Measurements from ENCODE around the gene HNRNPDL. TPM values are rescaled to one million over a fixed set of nuclear protein-coding genes. Genes with fewer than 3 reads are reported as not detected.
"Not testable (repeated sequence)": the region's sequence is repeated elsewhere in the genome, so short reads cannot be mapped to it uniquely, and the experiment has no call there.

HNRNPDL gene
- polyA plus RNA-seq, 3 donors from 2014 or later = 176 to 312 (median 204) TPM

DNA sequence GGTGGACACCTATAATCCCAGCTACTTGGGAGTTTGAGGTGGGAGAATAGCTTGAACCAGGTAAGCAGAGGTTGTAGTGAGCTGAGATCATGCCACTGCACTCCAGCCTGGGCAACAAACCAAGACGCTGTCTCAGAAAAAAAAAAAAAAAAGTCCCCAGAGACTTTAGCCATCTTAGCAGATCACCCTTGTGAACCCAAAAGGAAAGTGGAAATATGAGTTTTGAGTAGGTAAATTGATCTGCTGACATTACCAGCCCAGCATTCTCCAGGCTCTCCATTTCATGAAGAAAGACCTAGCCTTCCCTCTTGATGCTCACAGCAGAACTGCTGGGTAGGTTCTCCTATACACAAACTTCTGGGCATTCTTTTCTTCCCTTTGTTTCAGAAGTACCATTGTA, 32.0 kb downstream of the HNRNPDL start:
- H3K36me3 Mint-ChIP-seq = no peaks in the 10 kb centered on the region
- DNase-seq = no peak
- H3K9me3 Mint-ChIP-seq = no peaks in the 10 kb centered on the region
- H3K4me3 Mint-ChIP-seq = no peak overlapping the region
- H3K27ac Mint-ChIP-seq = no peak overlapping the region
- H3K4me1 Mint-ChIP-seq = no peaks in the 10 kb centered on the region
- H3K27me3 Mint-ChIP-seq (ENCODE audit: low read depth in 3 of 3) = peaks cover 0 to 10% (median 9%) of the 10 kb centered on the region in 3 donors

DNA sequence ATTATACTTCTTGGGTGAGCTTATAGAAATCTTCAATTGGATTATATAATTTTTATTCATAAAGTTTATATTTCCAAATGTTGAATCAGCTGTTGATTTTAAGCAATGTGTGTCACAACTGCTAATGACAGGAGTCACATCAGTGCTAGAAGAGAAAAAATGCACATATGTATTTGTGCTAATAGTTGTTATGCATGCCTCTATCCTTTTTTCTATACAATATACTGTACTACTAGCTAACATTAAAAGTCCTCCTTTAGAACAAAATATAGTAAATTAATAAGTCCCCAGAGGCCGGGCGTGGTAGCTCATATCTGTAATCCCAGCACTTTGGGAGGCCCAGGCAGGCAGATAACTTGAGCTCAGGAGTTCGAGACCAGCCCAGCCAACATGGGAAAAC, 32.7 kb downstream of the HNRNPDL start:
- no peak for DNase-seq
- Mint-ChIP-seq H3K27me3 (ENCODE audit: low read depth in 3 of 3) (peaks cover 0 to 9% (median 8%) of the 10 kb centered on the region in 3 donors), H3K27ac (no peak overlapping the region), H3K9me3 (no peaks in the 10 kb centered on the region), H3K36me3 (no peaks in the 10 kb centered on the region), H3K4me1 (no peaks in the 10 kb centered on the region), H3K4me3 (no peak overlapping the region)

DNA sequence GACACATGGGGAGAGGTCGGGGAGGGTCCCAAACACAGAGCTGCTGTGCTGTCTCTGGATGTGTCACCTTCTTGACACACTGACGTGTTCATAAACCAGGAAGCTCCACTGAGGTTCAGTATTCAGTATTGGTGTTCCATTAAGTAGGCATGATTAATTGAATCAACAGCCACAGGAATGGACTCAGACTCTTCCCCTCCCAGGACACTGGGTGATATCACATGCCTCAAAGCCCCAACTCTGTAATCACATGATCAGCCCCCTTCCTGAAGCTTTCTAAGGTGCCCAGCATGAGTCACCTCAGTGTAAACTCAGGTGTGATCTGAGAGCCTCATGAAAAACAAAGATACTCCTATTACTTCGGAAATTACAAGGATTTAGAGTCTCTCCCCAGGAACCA, 35.4 kb downstream of the HNRNPDL start:
- Mint-ChIP-seq H3K27me3 (ENCODE audit: low read depth in 3 of 3) (peaks cover 0 to 8% (median 3%) of the 10 kb centered on the region in 3 donors), H3K36me3 (no peaks in the 10 kb centered on the region), H3K27ac (no peak overlapping the region), H3K9me3 (no peaks in the 10 kb centered on the region), H3K4me1 (no peaks in the 10 kb centered on the region), H3K4me3 (no peak overlapping the region)
- DNase-seq = no peak

GRCh38 chr4:82390061-82390460, 40.2 kb downstream of the HNRNPDL start:
- H3K27me3 Mint-ChIP-seq (ENCODE audit: low read depth in 3 of 3); H3K27ac Mint-ChIP-seq; DNase-seq; H3K4me1 Mint-ChIP-seq; H3K36me3 Mint-ChIP-seq; H3K9me3 Mint-ChIP-seq; H3K4me3 Mint-ChIP-seq: not testable (repeated sequence)

DNA sequence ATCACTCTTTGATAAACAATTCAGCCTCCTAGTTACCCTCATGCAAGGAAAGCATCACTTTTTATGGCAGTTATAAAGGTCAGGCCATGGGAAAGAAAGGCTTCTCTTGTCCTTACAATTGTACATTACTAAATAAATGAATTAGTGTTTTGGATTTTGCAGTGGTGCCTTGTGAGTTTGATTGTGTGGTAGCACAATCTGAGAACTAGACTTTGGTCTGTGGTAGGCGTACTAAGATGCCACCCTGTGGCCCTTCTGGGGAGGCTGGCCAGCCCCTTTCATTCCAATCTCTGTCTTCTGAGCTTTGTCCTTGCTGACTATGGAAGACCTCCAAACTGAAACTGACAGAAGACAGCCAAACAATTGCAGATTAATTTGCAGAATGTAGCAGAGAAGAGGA, 41.9 kb downstream of the HNRNPDL start:
- Mint-ChIP-seq H3K36me3 (no peaks in the 10 kb centered on the region), H3K27ac (no peak overlapping the region), H3K4me3 (no peak overlapping the region), H3K4me1 (no peaks in the 10 kb centered on the region), H3K9me3 (no peaks in the 10 kb centered on the region), H3K27me3 (ENCODE audit: low read depth in 3 of 3) (peaks cover 0 to 4% (median 0%) of the 10 kb centered on the region in 3 donors)
- DNase-seq = no peak

- not testable (repeated sequence) for H3K4me1 Mint-ChIP-seq; H3K27me3 Mint-ChIP-seq (ENCODE audit: low read depth in 3 of 3); H3K27ac Mint-ChIP-seq; H3K9me3 Mint-ChIP-seq; H3K36me3 Mint-ChIP-seq; DNase-seq; H3K4me3 Mint-ChIP-seq
Measured at GRCh38 chr4:82386312-82386711, 44.0 kb downstream of the HNRNPDL start.

- Mint-ChIP-seq H3K27ac (no peak overlapping the region), H3K4me3 (no peak overlapping the region), H3K4me1 (peaks cover 2 to 3% of the 10 kb centered on the region in 2 donors), H3K27me3 (ENCODE audit: low read depth in 3 of 3) (peaks cover 0 to 4% (median 0%) of the 10 kb centered on the region in 3 donors), H3K36me3 (peaks cover 0 to 4% (median 0%) of the 10 kb centered on the region in 3 donors), H3K9me3 (no peaks in the 10 kb centered on the region)
- DNase-seq = no peak
Measured at GRCh38 chr4:82382751-82383150, 47.5 kb downstream of the HNRNPDL start.

DNA sequence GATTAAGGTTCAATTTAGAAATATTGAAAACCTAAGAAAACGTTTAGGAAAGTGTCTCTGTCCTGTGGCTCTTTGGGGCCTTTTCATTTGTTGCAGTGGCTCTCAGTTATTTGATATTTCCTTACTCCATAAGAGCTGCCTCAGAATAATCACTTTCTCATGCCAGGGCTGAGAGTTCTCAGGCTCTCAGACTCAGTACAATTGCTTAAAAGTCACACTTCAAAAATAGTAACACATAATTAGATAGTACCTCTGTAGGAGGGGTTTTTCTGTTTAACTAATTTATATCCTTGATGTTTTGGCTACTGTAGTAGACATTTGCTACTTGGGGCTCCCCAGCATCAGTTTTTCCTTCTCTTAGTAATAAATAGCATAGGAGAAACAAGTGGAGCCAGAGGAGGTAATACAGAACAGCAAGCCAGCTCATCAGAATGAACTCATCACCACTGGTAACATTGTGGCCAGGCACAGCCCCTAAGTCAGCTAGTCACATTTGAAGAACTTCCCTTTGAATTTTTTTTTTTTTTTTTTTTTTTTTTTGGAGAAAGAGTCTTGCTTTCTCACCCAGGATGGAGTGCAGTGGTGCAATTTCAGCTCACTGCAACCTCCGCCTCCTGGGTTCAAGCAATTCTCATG, 48.5 kb downstream of the HNRNPDL start:
- Mint-ChIP-seq H3K36me3 (peaks cover 0 to 4% (median 0%) of the 10 kb centered on the region in 3 donors), H3K9me3 (no peaks in the 10 kb centered on the region), H3K4me3 (no peak overlapping the region), H3K27me3 (ENCODE audit: low read depth in 3 of 3) (peaks cover 0 to 4% (median 0%) of the 10 kb centered on the region in 3 donors), H3K4me1 (peaks cover 6% of the 10 kb centered on the region in 2 donors), H3K27ac (no peak overlapping the region)
- DNase-seq = no peak

DNA sequence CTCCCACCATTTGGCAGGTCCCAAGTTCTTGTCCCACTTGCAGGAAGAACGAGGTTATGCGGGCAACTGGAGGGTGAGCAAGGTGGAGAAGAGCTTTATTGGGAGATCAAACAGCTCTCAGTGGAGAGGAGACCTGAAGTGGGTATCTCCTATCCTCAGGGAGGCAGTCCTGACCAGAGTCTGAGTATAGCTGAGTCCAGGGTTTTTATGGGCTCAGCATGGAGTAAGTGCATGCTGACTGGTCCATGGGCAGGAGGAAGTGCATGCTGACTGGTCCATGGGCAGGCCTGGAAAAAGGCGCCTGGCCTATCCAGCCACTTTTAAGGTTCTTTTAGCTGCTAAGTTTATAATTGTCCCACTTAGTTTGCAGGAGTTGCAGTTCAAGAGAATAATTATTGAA, 49.0 kb downstream of the HNRNPDL start:
- H3K4me3 Mint-ChIP-seq = no peak overlapping the region
- no peak overlapping the region for H3K27ac Mint-ChIP-seq
- H3K9me3 Mint-ChIP-seq = no peaks in the 10 kb centered on the region
- peaks cover 0 to 4% (median 0%) of the 10 kb centered on the region in 3 donors for H3K36me3 Mint-ChIP-seq
- H3K27me3 Mint-ChIP-seq (ENCODE audit: low read depth in 3 of 3) = no peaks in the 10 kb centered on the region
- no peak for DNase-seq
- peaks cover 10 to 11% of the 10 kb centered on the region in 2 donors for H3K4me1 Mint-ChIP-seq

DNA sequence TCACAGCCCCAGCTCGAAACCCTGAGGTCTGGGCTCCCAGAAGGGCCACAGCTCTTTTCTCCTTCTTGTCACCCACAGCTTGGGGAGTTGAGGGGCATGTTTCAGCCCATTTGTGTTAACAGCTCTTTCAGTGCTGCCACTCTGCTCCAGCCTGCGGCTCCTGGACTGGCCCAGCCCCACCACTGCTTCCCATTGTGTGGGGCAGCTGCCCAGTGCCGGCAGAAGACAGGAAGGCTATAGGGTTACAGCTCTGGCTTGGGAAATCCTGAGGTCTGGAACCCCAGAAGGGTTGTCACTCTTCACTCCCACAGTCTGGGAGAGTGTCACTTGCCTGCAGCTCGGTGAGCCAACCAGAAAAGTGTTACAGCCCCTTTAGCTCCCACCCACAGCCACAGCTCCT, 49.4 kb downstream of the HNRNPDL start:
- H3K4me3 Mint-ChIP-seq = no peak overlapping the region
- no peaks in the 10 kb centered on the region for H3K27me3 Mint-ChIP-seq (ENCODE audit: low read depth in 3 of 3)
- no peak for DNase-seq
- H3K9me3 Mint-ChIP-seq = no peaks in the 10 kb centered on the region
- H3K27ac Mint-ChIP-seq = no peak overlapping the region
- H3K4me1 Mint-ChIP-seq = peaks cover 14 to 15% of the 10 kb centered on the region in 2 donors
- peaks cover 0 to 4% (median 0%) of the 10 kb centered on the region in 3 donors for H3K36me3 Mint-ChIP-seq

DNA sequence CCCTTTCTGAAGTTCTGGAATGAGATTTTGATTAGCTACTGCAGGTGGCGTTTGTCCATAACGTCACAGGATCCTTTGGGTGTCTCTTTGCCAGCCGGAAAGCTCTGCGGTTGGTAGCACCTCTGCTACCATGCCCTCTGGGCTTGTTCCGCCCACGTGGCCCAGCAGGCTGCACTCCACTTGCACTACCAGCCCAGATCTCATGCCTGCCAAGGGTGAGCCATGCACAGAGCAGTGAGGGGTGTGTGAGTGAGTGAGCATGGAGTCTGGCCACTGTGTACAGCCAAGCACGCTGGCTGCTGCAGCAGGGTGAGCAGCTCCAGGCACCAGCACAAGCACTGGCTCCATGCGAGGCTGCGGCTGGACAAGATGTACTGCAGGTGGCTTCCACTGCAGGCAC, 49.9 kb downstream of the HNRNPDL start:
- no peak for DNase-seq
- Mint-ChIP-seq H3K9me3 (no peaks in the 10 kb centered on the region), H3K27ac (no peak overlapping the region), H3K4me1 (peaks cover 17 to 20% of the 10 kb centered on the region in 2 donors), H3K36me3 (peaks cover 0 to 4% (median 0%) of the 10 kb centered on the region in 3 donors), H3K27me3 (ENCODE audit: low read depth in 3 of 3) (no peaks in the 10 kb centered on the region), H3K4me3 (no peak overlapping the region)

DNA sequence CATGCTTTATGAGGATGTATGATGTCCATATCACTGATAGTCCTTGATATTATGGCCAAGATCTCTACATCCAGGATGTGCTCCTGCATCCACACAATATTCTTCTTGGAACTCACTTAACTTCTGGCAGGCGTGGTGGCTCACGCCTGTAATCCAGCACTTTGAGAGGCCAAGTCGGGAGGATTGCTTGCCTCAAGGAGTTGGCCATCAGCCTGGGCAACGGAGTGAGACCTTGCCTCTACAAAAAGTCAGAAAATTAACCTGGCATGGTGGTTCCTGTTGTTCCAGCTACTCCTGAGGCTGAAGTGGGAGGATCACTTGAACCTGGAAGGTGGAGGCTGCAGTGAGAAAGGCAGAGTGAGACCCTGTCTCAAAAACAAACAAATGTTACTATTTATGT, 54.2 kb downstream of the HNRNPDL start:
- peaks cover 45 to 47% of the 10 kb centered on the region in 2 donors for H3K4me1 Mint-ChIP-seq
- no peak for DNase-seq
- H3K27ac Mint-ChIP-seq = peak overlapping the region; percentile 9 to 47 (median 21)
- peaks cover 20 to 23% (median 22%) of the 10 kb centered on the region in 3 donors for H3K27me3 Mint-ChIP-seq (ENCODE audit: low read depth in 3 of 3)
- H3K9me3 Mint-ChIP-seq = no peaks in the 10 kb centered on the region
- peak overlapping the region; percentile 99 to 100 (median 100) for H3K4me3 Mint-ChIP-seq
- peaks cover 5 to 8% (median 5%) of the 10 kb centered on the region in 3 donors for H3K36me3 Mint-ChIP-seq

GRCh38 chr4:82373816-82374625, 56.2 kb downstream of the HNRNPDL start, which contains the start of gene HNRNPD:
Gene HNRNPD (minus strand): TSS chr4:82373991. CDS start chr4:82373678, 313 bp downstream.
- Mint-ChIP-seq H3K36me3 (peaks cover 4 to 11% (median 10%) of the 10 kb centered on the region in 3 donors), H3K4me1 (peaks cover 64 to 68% of the 10 kb centered on the region in 2 donors), H3K4me3 (peak within 1 kb of the TSS; percentile 99 to 100 (median 100)), H3K27ac (peak within 1 kb of the TSS; percentile 96 to 100 (median 100)), H3K27me3 (ENCODE audit: low read depth in 3 of 3) (peaks cover 20 to 23% (median 22%) of the 10 kb centered on the region in 3 donors), H3K9me3 (no peaks in the 10 kb centered on the region)
- DNase-seq = peak; percentile 90 to 93 (median 93)

DNA sequence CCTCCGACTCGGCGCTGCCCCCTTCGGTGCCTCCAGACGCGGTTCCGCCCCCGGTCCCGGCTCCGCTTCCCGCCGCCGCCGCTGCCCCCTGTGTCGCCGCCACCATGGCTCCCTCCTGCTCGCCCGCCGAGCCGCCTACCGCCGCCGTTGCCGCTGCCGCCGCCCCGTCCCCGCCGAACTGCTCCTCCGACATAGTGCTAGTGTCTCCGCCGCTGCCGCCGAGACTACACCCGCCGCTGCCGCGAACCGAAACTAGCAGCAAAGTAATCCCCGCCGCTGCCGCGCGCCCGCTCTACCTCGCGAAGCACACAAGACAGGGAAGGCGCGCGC, 56.8 kb downstream of the HNRNPDL start:
- Mint-ChIP-seq H3K36me3 (peaks cover 4 to 14% (median 10%) of the 10 kb centered on the region in 3 donors), H3K4me1 (peaks cover 70 to 74% of the 10 kb centered on the region in 2 donors), H3K9me3 (no peaks in the 10 kb centered on the region), H3K4me3 (peak overlapping the region; percentile 99 to 100 (median 100)), H3K27me3 (ENCODE audit: low read depth in 3 of 3) (peaks cover 20 to 23% (median 22%) of the 10 kb centered on the region in 3 donors), H3K27ac (peak overlapping the region; percentile 96 to 100 (median 100))
- peak in 1 of 3 donors; percentile 85 for DNase-seq

Data from immature natural killer cell (primary cell).